ENCODE results near the gene COL19A1.

DNA sequence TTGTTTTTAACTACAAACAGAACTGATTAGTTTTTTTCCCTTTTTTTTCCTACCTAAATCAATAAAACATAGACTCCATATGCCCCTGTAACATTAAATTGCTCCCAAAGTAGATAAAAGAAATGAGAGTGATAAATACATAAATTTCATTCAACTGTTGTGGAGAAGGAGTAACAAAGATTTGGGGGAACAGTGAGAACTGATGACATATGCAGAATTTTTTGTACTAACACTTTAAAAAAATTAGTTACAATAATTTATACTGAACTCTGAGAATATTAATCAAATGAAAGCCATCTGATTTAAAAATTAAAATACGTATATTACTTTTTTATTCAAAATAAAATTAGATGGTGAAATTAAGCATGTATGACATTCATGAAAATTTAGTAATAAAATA is 195.7 kb downstream of the COL19A1 start:
- TF ChIP-seq, protein P1, sequence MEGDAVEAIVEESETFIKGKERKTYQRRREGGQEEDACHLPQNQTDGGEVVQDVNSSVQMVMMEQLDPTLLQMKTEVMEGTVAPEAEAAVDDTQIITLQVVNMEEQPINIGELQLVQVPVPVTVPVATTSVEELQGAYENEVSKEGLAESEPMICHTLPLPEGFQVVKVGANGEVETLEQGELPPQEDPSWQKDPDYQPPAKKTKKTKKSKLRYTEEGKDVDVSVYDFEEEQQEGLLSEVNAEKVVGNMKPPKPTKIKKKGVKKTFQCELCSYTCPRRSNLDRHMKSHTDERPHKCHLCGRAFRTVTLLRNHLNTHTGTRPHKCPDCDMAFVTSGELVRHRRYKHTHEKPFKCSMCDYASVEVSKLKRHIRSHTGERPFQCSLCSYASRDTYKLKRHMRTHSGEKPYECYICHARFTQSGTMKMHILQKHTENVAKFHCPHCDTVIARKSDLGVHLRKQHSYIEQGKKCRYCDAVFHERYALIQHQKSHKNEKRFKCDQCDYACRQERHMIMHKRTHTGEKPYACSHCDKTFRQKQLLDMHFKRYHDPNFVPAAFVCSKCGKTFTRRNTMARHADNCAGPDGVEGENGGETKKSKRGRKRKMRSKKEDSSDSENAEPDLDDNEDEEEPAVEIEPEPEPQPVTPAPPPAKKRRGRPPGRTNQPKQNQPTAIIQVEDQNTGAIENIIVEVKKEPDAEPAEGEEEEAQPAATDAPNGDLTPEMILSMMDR (IDR thresholded peaks at IDR 0.05) = no peak
- TF ChIP-seq EP300 (IDR thresholded peaks at IDR 0.05) (no peak), POLR2A (IDR thresholded peaks at IDR 0.05) (no peak)

Measured in ovary (tissue), 3 donors.